K562 (cell line): ENCODE measurements around the gene IKZF3.

Experiments
- CTCF ChIP-seq, 3 experiments: IDR thresholded peaks in 2 of 3; conservative IDR thresholded peaks in 1 of 3; 2 replicates each; pipeline ENCODE4 v1.5.1; 2011 to 2012; ENCODE audit warnings: low read length in 3 of 3, mild to moderate bottlenecking in 3 of 3, control low read depth in 2 of 3, improper control_type of control experiment in 1 of 3, inconsistent platforms in 1 of 3, low read depth in 1 of 3, mixed read lengths in 1 of 3, moderate library complexity in 1 of 3; ENCODE audit not compliant: insufficient read depth in 2 of 3
- ELF2 ChIP-seq: fragments of 250-450 bp; sonication (Bioruptor Pico); IDR thresholded peaks from 2 replicates; pipeline ENCODE4 v1.5.0; 2021; ENCODE audit warnings: mild to moderate bottlenecking
- JUND ChIP-seq, 2 experiments: IDR thresholded peaks; 2 replicates in 1 of 2; 3 replicates in 1 of 2; pipeline ENCODE4 v1.6.1; 2011; ENCODE audit warnings: borderline replicate concordance in 2 of 2, low read depth in 2 of 2, low read length in 2 of 2, improper control_type of control experiment in 1 of 2, missing biosample characterization in 1 of 2, missing genetic modification characterization in 1 of 2, missing genetic modification reagents in 1 of 2
- SMAD3 ChIP-seq: fragments of 450-650 bp; formaldehyde crosslinking; conservative IDR thresholded peaks from 2 replicates; pipeline ENCODE4 v1.4.0; 2020; ENCODE audit warnings: mild to moderate bottlenecking
- YY1 ChIP-seq, 3 experiments: IDR thresholded peaks; 2 replicates each; pipeline ENCODE4 v1.6.1; 2011; ENCODE audit warnings: low read length in 2 of 3, mild to moderate bottlenecking in 2 of 3, moderate library complexity in 2 of 3, borderline replicate concordance in 1 of 3, control low read depth in 1 of 3, low read depth in 1 of 3; ENCODE audit not compliant: insufficient read depth in 3 of 3, insufficient replicate concordance in 2 of 3, control insufficient read depth in 1 of 3, insufficient read length in 1 of 3; ENCODE audit errors: extremely low read depth in 1 of 3
- ZNF354B ChIP-seq: fragments of 250-450 bp; sonication (Bioruptor Pico); IDR thresholded peaks from 2 replicates; pipeline ENCODE4 v1.4.0; 2020
- TF ChIP-seq, protein P1 (sequence below), 2 experiments: fragments of 450-650 bp in 1 of 2; sonication (generic) in 1 of 2; formaldehyde crosslinking in 1 of 2; IDR thresholded peaks in 1 of 2; conservative IDR thresholded peaks in 1 of 2; 2 replicates each; pipeline versions ENCODE4 v1.6.1 to v1.8.1; 2016 to 2023; ENCODE audit warnings: mild to moderate bottlenecking in 2 of 2, moderate library complexity in 2 of 2, inconsistent platforms in 1 of 2, missing genetic modification reagents in 1 of 2

DNA sequence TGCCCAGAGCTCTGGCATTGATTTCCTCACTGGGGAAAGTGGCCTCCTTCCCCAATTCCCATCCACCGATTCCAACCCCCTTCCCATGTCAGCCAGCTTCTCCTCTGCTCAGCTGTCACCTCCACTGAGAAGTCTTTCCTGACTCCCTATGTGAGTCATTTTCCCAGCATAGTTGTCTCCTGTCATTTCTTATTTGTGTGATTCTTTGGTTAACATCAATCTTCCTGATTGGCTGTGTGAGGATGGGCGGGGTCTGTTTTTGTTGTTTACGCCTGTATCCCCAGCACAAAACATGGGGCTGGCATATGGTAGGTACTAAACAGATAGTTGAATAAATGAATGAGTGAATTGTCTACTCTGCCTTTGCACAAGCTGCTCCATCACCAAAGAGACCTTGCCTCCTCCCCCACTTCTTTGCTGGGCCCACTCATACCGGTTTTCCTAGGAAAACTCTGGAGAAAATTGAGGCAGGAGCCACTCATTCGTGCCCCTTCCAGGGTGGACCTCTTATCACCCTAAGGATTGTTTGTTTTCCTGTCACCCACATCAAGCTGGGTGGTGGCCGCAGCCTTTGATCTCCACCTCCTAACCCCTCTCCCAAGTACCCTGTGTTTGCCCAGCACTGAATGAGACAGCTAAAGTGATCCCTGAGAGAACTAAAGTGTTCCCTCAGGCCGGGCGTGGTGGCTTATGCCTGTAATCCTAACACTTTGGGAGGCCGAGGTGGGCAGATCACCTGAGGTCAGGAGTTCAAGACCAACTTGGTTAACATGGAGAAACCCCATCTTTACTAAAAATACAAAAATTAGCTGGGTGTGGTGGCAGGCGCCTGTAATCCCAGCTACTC, 127.6 kb downstream of the IKZF3 start:
- TF ChIP-seq CTCF (IDR thresholded peaks at IDR 0.05 in 2 of 3, conservative IDR thresholded peaks at IDR 0.05 in 1 of 3; ENCODE audit: insufficient read depth in 2 of 3, low read depth in 1 of 3, low read length in 3 of 3) (no peak), SMAD3 (CRISPR knock-in tag) (no peak), ZNF354B (no peak), ELF2 (CRISPR knock-in tag) (no peak), JUND (IDR thresholded peaks at IDR 0.05; ENCODE audit: borderline replicate concordance, low read depth, low read length) (0 out of 2 replicates have a peak, but pooled peaks have one; percentile 8), JUND (tag; IDR thresholded peaks at IDR 0.05; ENCODE audit: borderline replicate concordance, low read depth, low read length) (no peak), YY1 (IDR thresholded peaks at IDR 0.05; ENCODE audit: borderline replicate concordance in 1 of 3, control insufficient read depth in 1 of 3, extremely low read depth in 1 of 3, insufficient read depth in 3 of 3, insufficient read length in 1 of 3, insufficient replicate concordance in 2 of 3, low read depth in 1 of 3, low read length in 2 of 3) (no peak)
- TF ChIP-seq, protein P1, sequence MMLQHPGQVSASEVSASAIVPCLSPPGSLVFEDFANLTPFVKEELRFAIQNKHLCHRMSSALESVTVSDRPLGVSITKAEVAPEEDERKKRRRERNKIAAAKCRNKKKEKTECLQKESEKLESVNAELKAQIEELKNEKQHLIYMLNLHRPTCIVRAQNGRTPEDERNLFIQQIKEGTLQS (IDR thresholded peaks at IDR 0.05): peak; percentile 71
- TF ChIP-seq, protein P1 (CRISPR knock-in tag; conservative IDR thresholded peaks at IDR 0.05): no peak
